Measurements from ENCODE around the gene CCDC17.

DNA sequence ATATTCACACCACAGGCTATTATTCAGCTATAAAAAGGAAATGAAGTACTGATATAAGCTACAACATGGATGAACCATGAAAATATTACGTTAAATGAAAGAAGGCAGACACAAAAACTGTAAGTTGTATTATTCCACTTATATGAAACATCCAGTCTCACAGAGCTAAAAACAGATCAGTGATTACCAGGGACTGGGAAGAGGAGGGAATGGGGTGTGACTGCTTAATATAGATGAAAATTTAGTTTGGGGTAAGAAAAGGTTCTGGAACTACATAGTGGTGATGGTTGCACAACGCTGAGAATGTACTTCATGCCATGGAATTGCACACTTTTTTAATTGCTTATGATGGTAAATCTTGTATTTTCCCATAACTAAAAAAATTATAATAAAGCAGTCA, 43.0 kb upstream of the CCDC17 start:
- TF ChIP-seq, protein P1, sequence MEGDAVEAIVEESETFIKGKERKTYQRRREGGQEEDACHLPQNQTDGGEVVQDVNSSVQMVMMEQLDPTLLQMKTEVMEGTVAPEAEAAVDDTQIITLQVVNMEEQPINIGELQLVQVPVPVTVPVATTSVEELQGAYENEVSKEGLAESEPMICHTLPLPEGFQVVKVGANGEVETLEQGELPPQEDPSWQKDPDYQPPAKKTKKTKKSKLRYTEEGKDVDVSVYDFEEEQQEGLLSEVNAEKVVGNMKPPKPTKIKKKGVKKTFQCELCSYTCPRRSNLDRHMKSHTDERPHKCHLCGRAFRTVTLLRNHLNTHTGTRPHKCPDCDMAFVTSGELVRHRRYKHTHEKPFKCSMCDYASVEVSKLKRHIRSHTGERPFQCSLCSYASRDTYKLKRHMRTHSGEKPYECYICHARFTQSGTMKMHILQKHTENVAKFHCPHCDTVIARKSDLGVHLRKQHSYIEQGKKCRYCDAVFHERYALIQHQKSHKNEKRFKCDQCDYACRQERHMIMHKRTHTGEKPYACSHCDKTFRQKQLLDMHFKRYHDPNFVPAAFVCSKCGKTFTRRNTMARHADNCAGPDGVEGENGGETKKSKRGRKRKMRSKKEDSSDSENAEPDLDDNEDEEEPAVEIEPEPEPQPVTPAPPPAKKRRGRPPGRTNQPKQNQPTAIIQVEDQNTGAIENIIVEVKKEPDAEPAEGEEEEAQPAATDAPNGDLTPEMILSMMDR (IDR thresholded peaks at IDR 0.05) = no peak
- no peak for TF ChIP-seq POLR2A (IDR thresholded peaks at IDR 0.05)
